Frontal cortex (tissue), 4 donors: ENCODE results near the gene DUSP28. TPM values are rescaled to one million over a fixed set of nuclear protein-coding genes. Genes with fewer than 3 reads are reported as not detected.

Experiments
- DNase-seq, 2 donors: peaks; one replicate each; pipeline ENCODE4 v3.0.0; 2012; ENCODE audit warnings: low spot score in 2 of 2
- FAIRE-seq: peaks from 2 replicates; lab custom pipeline; 2012; peaks lifted over from hg19 to GRCh38; lab: Jason Lieb, UNC
- total RNA-seq: library from RNA; depleted of rRNA; stranded (reverse); fragments of >200 nt; gene quantifications from one replicate; pipeline ENCODE4 v1.2.3, GENCODE V29; 2014
- donor health status: control.
- donor health status: control.
- donor health status: control.

DUSP28 gene
- total RNA-seq, 1 donor from 2014 or later: 9.8 TPM

- no peak for FAIRE-seq
- no peak for DNase-seq
Observed at GRCh38 chr2:240595381-240596079, 35.4 kb downstream of the DUSP28 start.

- DNase-seq (no peak), FAIRE-seq (no peak)
Observed at GRCh38 chr2:240596080-240596460, 35.9 kb downstream of the DUSP28 start.

GRCh38 chr2:240596491-240596931, 36.4 kb downstream of the DUSP28 start:
- no peak for FAIRE-seq
- DNase-seq: peak; percentile 63 to 77

GRCh38 chr2:240597054-240597418, 36.9 kb downstream of the DUSP28 start:
- DNase-seq: no peak
- no peak for FAIRE-seq

- FAIRE-seq: no peak
- DNase-seq: no peak
Observed at GRCh38 chr2:240597419-240598181, 37.4 kb downstream of the DUSP28 start.

GRCh38 chr2:240598311-240598911, 38.3 kb downstream of the DUSP28 start:
- DNase-seq: no peak
- FAIRE-seq: no peak

- DNase-seq (no peak), FAIRE-seq (no peak)
Observed at GRCh38 chr2:240599141-240599583, 39.0 kb downstream of the DUSP28 start.

GRCh38 chr2:240600451-240600961, 40.3 kb downstream of the DUSP28 start:
- FAIRE-seq (no peak), DNase-seq (no peak)

- DNase-seq (no peak), FAIRE-seq (no peak)
Observed at GRCh38 chr2:240601061-240601830, 41.1 kb downstream of the DUSP28 start.

GRCh38 chr2:240601831-240602160, 41.6 kb downstream of the DUSP28 start:
- no peak for DNase-seq
- FAIRE-seq: no peak

- FAIRE-seq (no peak), DNase-seq (no peak)
Observed at GRCh38 chr2:240602266-240603050, 42.3 kb downstream of the DUSP28 start.

GRCh38 chr2:240603081-240603835, 43.1 kb downstream of the DUSP28 start:
- no peak for DNase-seq
- FAIRE-seq: no peak

GRCh38 chr2:240603846-240604245, 43.7 kb downstream of the DUSP28 start:
- DNase-seq (no peak), FAIRE-seq (no peak)

GRCh38 chr2:240604291-240604938, 44.3 kb downstream of the DUSP28 start:
- DNase-seq (peak; percentile 93 to 97), FAIRE-seq (peak; percentile 59)

- no peak for DNase-seq
- FAIRE-seq: no peak
Observed at GRCh38 chr2:240604939-240605716, 45.0 kb downstream of the DUSP28 start.

GRCh38 chr2:240605867-240606743, 45.9 kb downstream of the DUSP28 start:
- FAIRE-seq (no peak), DNase-seq (no peak)
